Renal pelvis (tissue), 4 donors: ENCODE data around the gene BRIP1. TPM values are rescaled to one million over a fixed set of nuclear protein-coding genes. Genes with fewer than 3 reads are reported as not detected.

Experiments
- DNase-seq: peaks from one replicate; pipeline ENCODE4 v3.0.0-alpha.2; 2013
- polyA plus RNA-seq, 3 donors: library from polyadenylated mRNA; unstranded; fragments of 120-200 nt; gene quantifications; one replicate each; pipeline ENCODE4 v1.2.1, GENCODE V29; 2013; ENCODE audit not compliant: insufficient read length in 3 of 3

Gene BRIP1
- polyA plus RNA-seq, 3 donors, result 9.5 to 14.3 (median 13.0) TPM

DNA sequence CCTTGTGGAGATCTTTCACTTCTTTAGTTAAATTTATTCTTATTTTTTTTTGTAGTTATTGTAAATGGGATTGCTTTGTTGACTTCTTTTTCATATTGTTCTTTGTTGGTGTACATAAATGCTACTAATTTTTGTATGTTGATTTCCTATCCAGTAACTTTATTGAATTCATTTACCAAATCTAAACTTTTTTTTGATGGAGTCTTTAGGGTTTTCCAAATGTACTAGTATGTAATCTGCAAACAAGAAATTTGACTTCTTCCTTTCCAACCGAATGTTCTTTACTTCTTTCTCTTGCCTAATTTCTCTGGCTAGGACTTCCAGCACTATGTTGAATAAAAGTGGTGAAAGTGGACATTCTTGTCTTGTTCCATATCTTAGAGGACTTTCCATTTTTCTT is 230.5 kb downstream of the BRIP1 start:
- no peak for DNase-seq

- no peak for DNase-seq
Measured at GRCh38 chr17:61631800-61632199, 231.5 kb downstream of the BRIP1 start.

Other genes starting within 250 kb of the BRIP1 start
- 10 to 100 TPM; 10.4 to 14.7 (median 13.7) TPM for gene INTS2, start 64.5 kb upstream of the BRIP1 start, polyA plus RNA-seq
- 10 to 100 TPM; 43.4 to 49.4 (median 43.5) TPM for gene MED13, start 201.8 kb upstream of the BRIP1 start, polyA plus RNA-seq